Thyroid gland (tissue), 4 donors: ENCODE data around the gene SETMAR.
"Not testable (repeated sequence)": the region's sequence is repeated elsewhere in the genome, so short reads cannot be mapped to it uniquely, and the experiment has no call there.

ENCODE experiments used
- POLR2A ChIP-seq, 2 donors: fragments of 450-650 bp; IDR thresholded peaks; one replicate each; pipeline ENCODE4 v1.6.1; 2017; ENCODE audit warnings: antibody characterized with exemption in 2 of 2, mild to moderate bottlenecking in 2 of 2, moderate library complexity in 1 of 2
- TF ChIP-seq, protein P1 (sequence below), 6 experiments: fragments of 200-600 bp in 3 of 6; fragments of 450-650 bp in 3 of 6; sonication (generic) in 3 of 6; IDR thresholded peaks; one replicate each; pipeline ENCODE4 v1.5.1; 2016 to 2019; ENCODE audit warnings: antibody characterized with exemption in 6 of 6, mild to moderate bottlenecking in 2 of 6, inconsistent platforms in 1 of 6, moderate library complexity in 1 of 6

GRCh38 chr3:4329806-4330205, 26.6 kb downstream of the SETMAR start:
- TF ChIP-seq, protein P1, sequence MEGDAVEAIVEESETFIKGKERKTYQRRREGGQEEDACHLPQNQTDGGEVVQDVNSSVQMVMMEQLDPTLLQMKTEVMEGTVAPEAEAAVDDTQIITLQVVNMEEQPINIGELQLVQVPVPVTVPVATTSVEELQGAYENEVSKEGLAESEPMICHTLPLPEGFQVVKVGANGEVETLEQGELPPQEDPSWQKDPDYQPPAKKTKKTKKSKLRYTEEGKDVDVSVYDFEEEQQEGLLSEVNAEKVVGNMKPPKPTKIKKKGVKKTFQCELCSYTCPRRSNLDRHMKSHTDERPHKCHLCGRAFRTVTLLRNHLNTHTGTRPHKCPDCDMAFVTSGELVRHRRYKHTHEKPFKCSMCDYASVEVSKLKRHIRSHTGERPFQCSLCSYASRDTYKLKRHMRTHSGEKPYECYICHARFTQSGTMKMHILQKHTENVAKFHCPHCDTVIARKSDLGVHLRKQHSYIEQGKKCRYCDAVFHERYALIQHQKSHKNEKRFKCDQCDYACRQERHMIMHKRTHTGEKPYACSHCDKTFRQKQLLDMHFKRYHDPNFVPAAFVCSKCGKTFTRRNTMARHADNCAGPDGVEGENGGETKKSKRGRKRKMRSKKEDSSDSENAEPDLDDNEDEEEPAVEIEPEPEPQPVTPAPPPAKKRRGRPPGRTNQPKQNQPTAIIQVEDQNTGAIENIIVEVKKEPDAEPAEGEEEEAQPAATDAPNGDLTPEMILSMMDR (IDR thresholded peaks at IDR 0.05) = not testable (repeated sequence)
- TF ChIP-seq POLR2A (IDR thresholded peaks at IDR 0.05) = not testable (repeated sequence)
